Tibial artery (tissue), 4 donors: Measurements from ENCODE around the gene GEMIN5.

ENCODE experiments used
- DNase-seq, 2 donors: peaks; one replicate each; pipeline ENCODE4 v3.0.0-alpha.2; 2019
- H3K27ac ChIP-seq, 2 donors: fragments of 200-600 bp; sonication (generic) in 1 of 2; 1 replicate in 1 of 2; 2 replicates in 1 of 2; pipeline ENCODE4 v1.5.1; 2018 to 2019; ENCODE audit warnings: mild to moderate bottlenecking in 1 of 2
- H3K27me3 ChIP-seq, 2 donors: fragments of 200-600 bp; sonication (generic) in 1 of 2; one replicate each; pipeline versions ENCODE4 v1.5.1 to v1.6.0; 2016 to 2019
- H3K36me3 ChIP-seq, 3 donors: fragments of 200-600 bp; sonication (generic) in 2 of 3; one replicate each; pipeline ENCODE4 v1.5.1; 2016 to 2019; ENCODE audit warnings: mild to moderate bottlenecking in 2 of 3
- H3K4me1 ChIP-seq, 4 donors: fragments of 200-600 bp; sonication (generic) in 2 of 4; 1 replicate in 3 of 4; 2 replicates in 1 of 4; pipeline ENCODE4 v1.5.1; 2016 to 2019
- H3K4me3 ChIP-seq, 2 donors: fragments of 200-600 bp; sonication (generic) in 1 of 2; 1 replicate in 1 of 2; 2 replicates in 1 of 2; pipeline ENCODE4 v1.5.1; 2018 to 2019; ENCODE audit warnings: mild to moderate bottlenecking in 2 of 2
- H3K9me3 ChIP-seq, 3 donors: fragments of 200-600 bp; sonication (generic) in 1 of 3; one replicate each; pipeline ENCODE4 v1.5.1; 2016 to 2019
- CTCF ChIP-seq, 2 experiments: fragments of 200-600 bp in 1 of 2; fragments of 450-650 bp in 1 of 2; IDR thresholded peaks; one replicate each; pipeline ENCODE4 v1.5.1; 2017 to 2019; ENCODE audit warnings: antibody characterized with exemption in 2 of 2, mild to moderate bottlenecking in 1 of 2, moderate library complexity in 1 of 2
- intact Hi-C: fragments of 100-400 bp; cut with DNase I; formaldehyde crosslinking; loops from one replicate; pipeline ENCODE4 v1.15.0; 2023; ENCODE audit warnings: low total_unique reads

The GEMIN5 gene

GRCh38 chr5:154860123-154860522, 77.9 kb downstream of the GEMIN5 start:
- Histone ChIP-seq H3K27ac (peak overlapping the region; percentile 98), H3K9me3 (no peaks in the 10 kb centered on the region), H3K27me3 (no peaks in the 10 kb centered on the region), H3K36me3 (peaks cover 8 to 16% (median 12%) of the 10 kb centered on the region in 3 donors), H3K4me1 (peaks cover 0 to 45% (median 23%) of the 10 kb centered on the region in 4 donors), H3K4me3 (peak overlapping the region; percentile 85 to 92)
- intact Hi-C loops = no loop called here
- no peak for TF ChIP-seq CTCF (IDR thresholded peaks at IDR 0.05)
- peak; percentile 71 to 79 for DNase-seq

- Histone ChIP-seq H3K4me3 (peak overlapping the region; percentile 85 to 92), H3K27me3 (no peaks in the 10 kb centered on the region), H3K36me3 (peaks cover 0 to 9% (median 5%) of the 10 kb centered on the region in 3 donors), H3K4me1 (peaks cover 0 to 45% (median 23%) of the 10 kb centered on the region in 4 donors), H3K27ac (peak overlapping the region; percentile 98), H3K9me3 (no peaks in the 10 kb centered on the region)
- no peak for TF ChIP-seq CTCF (IDR thresholded peaks at IDR 0.05)
- intact Hi-C loops = loop anchor here (5.0 kb wide), 1 partner anchor 78 kb away; the partner anchor contains the start of gene GEMIN5
- no peak for DNase-seq
Measured at GRCh38 chr5:154858972-154859871, 78.8 kb downstream of the GEMIN5 start.

GRCh38 chr5:154858297-154858971, 79.6 kb downstream of the GEMIN5 start, which contains the start of gene CNOT8:
Gene CNOT8 (plus strand): TSS chr5:154858627. CDS start chr5:154863279, 4,652 bp downstream.
- peak; percentile 99 for DNase-seq
- H3K9me3 ChIP-seq = no peaks in the 10 kb centered on the region
- H3K4me3 ChIP-seq = peak within 1 kb of the TSS; percentile 85 to 92
- peaks cover 0 to 45% (median 23%) of the 10 kb centered on the region in 4 donors for H3K4me1 ChIP-seq
- H3K36me3 ChIP-seq = peaks cover 0 to 4% (median 3%) of the 10 kb centered on the region in 3 donors
- H3K27me3 ChIP-seq = no peaks in the 10 kb centered on the region
- intact Hi-C loops = loop anchor here (5.0 kb wide), 1 partner anchor 79 kb away; the partner anchor contains the start of gene GEMIN5
- peak within 1 kb of the TSS; percentile 98 for H3K27ac ChIP-seq
- TF ChIP-seq CTCF (IDR thresholded peaks at IDR 0.05) = no peak

GRCh38 chr5:154857530-154858296, 80.3 kb downstream of the GEMIN5 start:
- no peaks in the 10 kb centered on the region for H3K36me3 ChIP-seq
- intact Hi-C loops = loop anchor here (2.0 to 5.0 kb wide), 2 partner anchors 80 to 103 kb away; partner anchors contain the start of genes GEMIN5 and LARP1
- no peaks in the 10 kb centered on the region for H3K9me3 ChIP-seq

More at GRCh38 chr5:154857530-154858296, 80.3 kb downstream of the GEMIN5 start:
- H3K27me3 ChIP-seq = no peaks in the 10 kb centered on the region
- peak overlapping the region; percentile 85 to 92 for H3K4me3 ChIP-seq
- peak in 1 of 2 experiments; percentile 6 for TF ChIP-seq CTCF (IDR thresholded peaks at IDR 0.05)
- peak; percentile 98 to 99 for DNase-seq
- peaks cover 0 to 44% (median 23%) of the 10 kb centered on the region in 4 donors for H3K4me1 ChIP-seq
- H3K27ac ChIP-seq = peak overlapping the region; percentile 98
